Measurements from ENCODE around the gene TRIM9. TPM values are rescaled to one million over a fixed set of nuclear protein-coding genes. Genes with fewer than 3 reads are reported as not detected.

The TRIM9 gene
- total and polyA plus RNA-seq, 2 experiments from 2014 or later: 4.4 to 6.2 TPM

GRCh38 chr14:51073731-51074130 lies 21.2 kb downstream of the TRIM9 start:
- Mint-ChIP-seq H3K4me3 (no peak overlapping the region), H3K27ac (no peak overlapping the region), H3K27me3 (ENCODE audit: insufficient read depth, low read depth, poor library complexity) (peaks cover 2% of the 10 kb centered on the region), H3K4me1 (no peaks in the 10 kb centered on the region; the same call in 2 of the 3 replicates), H3K36me3 (ENCODE audit: low read depth) (no peaks in the 10 kb centered on the region; the same call in 2 of the 3 replicates), H3K9me3 (no peaks in the 10 kb centered on the region)
- Histone ChIP-seq H3K9me2 (ENCODE audit: insufficient read depth) (no peaks in the 10 kb centered on the region), H2AFZ (no peak overlapping the region), H3K36me3 (ENCODE audit: insufficient read depth) (no peaks in the 10 kb centered on the region), H3K4me3 (no peak overlapping the region), H3F3A (replicated peaks; ENCODE audit: low read depth) (no peaks in the 10 kb centered on the region), H4K20me1 (replicated peaks; ENCODE audit: insufficient read depth) (no peaks in the 10 kb centered on the region), H3K27me3 (ENCODE audit: insufficient read depth) (no peaks in the 10 kb centered on the region), H3K4me2 (no peak overlapping the region), H3K27ac (ENCODE audit: low read depth) (no peak overlapping the region), H3K4me1 (ENCODE audit: insufficient read depth) (no peaks in the 10 kb centered on the region), H3K79me2 (replicated peaks; ENCODE audit: insufficient read depth) (no peaks in the 10 kb centered on the region)
- DNase-seq (ENCODE audit: low spot score) (no peak), ATAC-seq (no peak)
- TF ChIP-seq, protein P1, sequence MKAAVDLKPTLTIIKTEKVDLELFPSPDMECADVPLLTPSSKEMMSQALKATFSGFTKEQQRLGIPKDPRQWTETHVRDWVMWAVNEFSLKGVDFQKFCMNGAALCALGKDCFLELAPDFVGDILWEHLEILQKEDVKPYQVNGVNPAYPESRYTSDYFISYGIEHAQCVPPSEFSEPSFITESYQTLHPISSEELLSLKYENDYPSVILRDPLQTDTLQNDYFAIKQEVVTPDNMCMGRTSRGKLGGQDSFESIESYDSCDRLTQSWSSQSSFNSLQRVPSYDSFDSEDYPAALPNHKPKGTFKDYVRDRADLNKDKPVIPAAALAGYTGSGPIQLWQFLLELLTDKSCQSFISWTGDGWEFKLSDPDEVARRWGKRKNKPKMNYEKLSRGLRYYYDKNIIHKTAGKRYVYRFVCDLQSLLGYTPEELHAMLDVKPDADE (IDR thresholded peaks at IDR 0.05): no peak
- no peak for TF ChIP-seq NANOG (IDR thresholded peaks at IDR 0.05; ENCODE audit: borderline replicate concordance)
- TF ChIP-seq ZNF331 (CRISPR knock-in tag; IDR thresholded peaks at IDR 0.05; ENCODE audit: low read depth): no peak
- TF ChIP-seq EZH2phosphoT487 (IDR thresholded peaks at IDR 0.05; ENCODE audit: unreplicated experiment): no peak
- TF ChIP-seq CREB1 (CRISPR knock-in tag; IDR thresholded peaks at IDR 0.05; ENCODE audit: low read depth): no peak
- TF ChIP-seq ZNF462 (CRISPR knock-in tag; IDR thresholded peaks at IDR 0.05): no peak
- no peak for TF ChIP-seq REST (IDR thresholded peaks at IDR 0.05; ENCODE audit: unreplicated experiment)
- no peak for TF ChIP-seq STAT1 (IDR thresholded peaks at IDR 0.05; ENCODE audit: unreplicated experiment)
- no peak for TF ChIP-seq POLR2AphosphoS5 (IDR thresholded peaks at IDR 0.05; ENCODE audit: low read depth)
